Measurements from ENCODE around the gene NEMP1.
"Not testable (repeated sequence)": the region's sequence is repeated elsewhere in the genome, so short reads cannot be mapped to it uniquely, and the experiment has no call there.

Gene NEMP1

GRCh38 chr12:57123813-57124212, 45.2 kb upstream of the NEMP1 start:
- TF ChIP-seq, protein P1, sequence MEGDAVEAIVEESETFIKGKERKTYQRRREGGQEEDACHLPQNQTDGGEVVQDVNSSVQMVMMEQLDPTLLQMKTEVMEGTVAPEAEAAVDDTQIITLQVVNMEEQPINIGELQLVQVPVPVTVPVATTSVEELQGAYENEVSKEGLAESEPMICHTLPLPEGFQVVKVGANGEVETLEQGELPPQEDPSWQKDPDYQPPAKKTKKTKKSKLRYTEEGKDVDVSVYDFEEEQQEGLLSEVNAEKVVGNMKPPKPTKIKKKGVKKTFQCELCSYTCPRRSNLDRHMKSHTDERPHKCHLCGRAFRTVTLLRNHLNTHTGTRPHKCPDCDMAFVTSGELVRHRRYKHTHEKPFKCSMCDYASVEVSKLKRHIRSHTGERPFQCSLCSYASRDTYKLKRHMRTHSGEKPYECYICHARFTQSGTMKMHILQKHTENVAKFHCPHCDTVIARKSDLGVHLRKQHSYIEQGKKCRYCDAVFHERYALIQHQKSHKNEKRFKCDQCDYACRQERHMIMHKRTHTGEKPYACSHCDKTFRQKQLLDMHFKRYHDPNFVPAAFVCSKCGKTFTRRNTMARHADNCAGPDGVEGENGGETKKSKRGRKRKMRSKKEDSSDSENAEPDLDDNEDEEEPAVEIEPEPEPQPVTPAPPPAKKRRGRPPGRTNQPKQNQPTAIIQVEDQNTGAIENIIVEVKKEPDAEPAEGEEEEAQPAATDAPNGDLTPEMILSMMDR (conservative IDR thresholded peaks at IDR 0.05; ENCODE audit: low read depth, low read length), result no peak
- no peak overlapping the region for H3K4me3 ChIP-seq (ENCODE audit: low read length)
- no peak for DNase-seq (ENCODE audit: low read depth)

GRCh38 chr12:57120718-57121117, 42.1 kb upstream of the NEMP1 start:
- not testable (repeated sequence) for DNase-seq (ENCODE audit: low read depth); H3K4me3 ChIP-seq (ENCODE audit: low read length)

GRCh38 chr12:57119294-57120085, 40.9 kb upstream of the NEMP1 start:
- no peak for DNase-seq (ENCODE audit: low read depth)
- TF ChIP-seq, protein P1 (conservative IDR thresholded peaks at IDR 0.05; ENCODE audit: low read depth, low read length), result no peak
- H3K4me3 ChIP-seq (ENCODE audit: low read length), result no peak overlapping the region

DNA sequence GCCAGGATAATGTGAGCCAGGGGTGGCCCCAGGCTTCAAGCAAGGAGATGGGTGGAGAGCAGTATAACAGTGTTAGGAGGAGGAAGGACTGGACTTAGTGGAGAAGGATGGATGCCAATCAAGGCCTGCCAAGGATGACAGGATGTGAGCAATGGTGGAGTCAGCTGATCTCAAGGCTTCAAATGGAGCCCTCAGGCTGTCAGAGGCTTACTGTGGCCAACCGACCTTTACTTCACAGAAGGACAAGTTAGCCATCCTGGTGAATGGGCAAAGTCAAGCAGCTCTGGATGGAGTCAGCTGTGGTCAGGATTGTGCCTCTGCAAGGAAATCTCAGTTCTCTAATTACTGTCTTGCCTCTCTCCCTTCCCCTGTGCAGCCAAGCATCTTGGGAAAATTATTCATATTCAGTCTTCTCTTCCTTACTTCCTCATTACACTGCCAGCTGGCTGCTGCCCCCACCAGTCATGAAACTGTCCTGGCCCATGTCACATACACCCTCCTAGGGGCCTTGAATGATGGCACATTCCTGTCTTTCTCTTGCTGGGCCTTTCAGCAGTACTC, 40.2 kb upstream of the NEMP1 start:
- H3K4me3 ChIP-seq (ENCODE audit: low read length), result no peak overlapping the region
- no peak for DNase-seq (ENCODE audit: low read depth)
- TF ChIP-seq, protein P1 (conservative IDR thresholded peaks at IDR 0.05; ENCODE audit: low read depth, low read length), result no peak

DNA sequence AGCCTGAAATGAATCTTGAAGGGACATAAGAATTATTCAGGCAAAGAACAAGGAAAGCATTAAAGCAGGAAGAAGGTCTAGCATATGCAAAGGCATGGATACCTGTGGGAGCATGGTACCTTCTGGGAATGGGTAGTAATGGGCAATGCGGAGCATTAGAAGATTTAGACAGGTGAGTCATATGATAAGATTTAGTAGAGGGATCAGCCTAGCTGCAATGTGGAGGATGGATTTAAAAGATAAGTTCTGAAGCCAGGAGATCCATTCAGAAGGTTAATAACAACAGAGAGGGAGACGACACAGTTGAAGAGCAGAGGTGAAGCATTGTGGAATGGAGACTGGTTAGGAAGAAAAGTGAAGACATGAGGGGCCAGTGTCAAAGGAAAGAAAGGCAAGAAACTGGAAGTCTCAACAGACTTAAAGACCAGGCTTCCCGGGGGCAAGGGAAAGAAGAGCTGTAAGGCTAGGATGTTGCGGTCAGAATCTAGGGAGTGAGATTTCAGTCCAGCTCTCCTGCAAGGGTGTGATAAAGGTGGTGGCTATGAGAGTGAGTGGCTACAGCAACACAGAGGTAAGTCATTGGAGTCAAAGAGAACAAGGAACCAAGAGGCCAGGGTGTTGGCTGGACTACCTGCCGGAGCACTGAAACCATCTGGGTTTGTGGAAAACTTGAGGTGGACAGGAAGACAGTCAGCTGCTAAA, 38.1 kb upstream of the NEMP1 start:
- TF ChIP-seq, protein P1 (conservative IDR thresholded peaks at IDR 0.05; ENCODE audit: low read depth, low read length), result no peak
- DNase-seq (ENCODE audit: low read depth), result no peak
- H3K4me3 ChIP-seq (ENCODE audit: low read length), result no peak overlapping the region

DNA sequence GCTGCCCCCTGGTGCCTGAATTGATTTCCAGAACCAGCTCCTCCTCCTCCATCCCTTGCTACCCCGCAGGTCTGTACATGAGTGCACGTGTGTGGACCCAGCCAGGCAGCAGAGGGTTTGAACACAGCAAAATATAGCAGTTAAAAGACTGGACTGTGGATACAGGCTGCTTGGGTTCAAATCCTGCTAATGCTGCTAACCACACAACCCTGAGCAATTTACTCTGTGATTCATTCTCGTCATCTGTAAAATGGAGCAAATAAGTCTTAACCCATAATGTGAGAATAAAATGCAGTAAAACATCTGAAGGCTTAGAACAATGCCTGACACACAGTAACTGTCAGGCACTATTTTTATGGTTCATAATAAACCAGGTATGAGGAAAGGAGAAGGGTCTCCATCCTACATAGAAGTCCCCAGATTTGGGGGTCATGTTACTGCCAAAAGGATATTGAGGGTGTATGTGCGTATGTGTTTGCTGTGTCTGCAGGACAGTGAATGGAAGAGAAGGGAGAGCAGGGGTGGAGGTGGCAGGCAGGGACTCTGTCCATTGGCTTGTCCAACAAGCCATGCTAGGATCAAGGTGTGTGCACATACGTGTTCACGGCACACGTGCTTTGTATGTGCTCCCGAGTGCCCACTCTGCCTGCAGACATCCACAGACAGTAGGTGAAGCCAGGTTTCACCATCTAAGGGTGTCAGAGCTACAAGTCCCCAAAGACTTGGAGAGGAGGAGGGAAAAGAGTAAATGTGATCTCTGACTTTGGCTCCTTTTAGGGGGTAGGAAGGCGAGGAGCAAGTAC, 34.1 kb upstream of the NEMP1 start:
- no peak for DNase-seq (ENCODE audit: low read depth)
- TF ChIP-seq, protein P1 (conservative IDR thresholded peaks at IDR 0.05; ENCODE audit: low read depth, low read length), result peak; percentile 77
- H3K4me3 ChIP-seq (ENCODE audit: low read length), result peak overlapping the region; percentile 64

All from retinal pigment epithelial cell (primary cell).